ENCODE results near the gene ZNF418.
"Not testable (repeated sequence)": the region's sequence is repeated elsewhere in the genome, so short reads cannot be mapped to it uniquely, and the experiment has no call there.

The ZNF418 gene

DNA sequence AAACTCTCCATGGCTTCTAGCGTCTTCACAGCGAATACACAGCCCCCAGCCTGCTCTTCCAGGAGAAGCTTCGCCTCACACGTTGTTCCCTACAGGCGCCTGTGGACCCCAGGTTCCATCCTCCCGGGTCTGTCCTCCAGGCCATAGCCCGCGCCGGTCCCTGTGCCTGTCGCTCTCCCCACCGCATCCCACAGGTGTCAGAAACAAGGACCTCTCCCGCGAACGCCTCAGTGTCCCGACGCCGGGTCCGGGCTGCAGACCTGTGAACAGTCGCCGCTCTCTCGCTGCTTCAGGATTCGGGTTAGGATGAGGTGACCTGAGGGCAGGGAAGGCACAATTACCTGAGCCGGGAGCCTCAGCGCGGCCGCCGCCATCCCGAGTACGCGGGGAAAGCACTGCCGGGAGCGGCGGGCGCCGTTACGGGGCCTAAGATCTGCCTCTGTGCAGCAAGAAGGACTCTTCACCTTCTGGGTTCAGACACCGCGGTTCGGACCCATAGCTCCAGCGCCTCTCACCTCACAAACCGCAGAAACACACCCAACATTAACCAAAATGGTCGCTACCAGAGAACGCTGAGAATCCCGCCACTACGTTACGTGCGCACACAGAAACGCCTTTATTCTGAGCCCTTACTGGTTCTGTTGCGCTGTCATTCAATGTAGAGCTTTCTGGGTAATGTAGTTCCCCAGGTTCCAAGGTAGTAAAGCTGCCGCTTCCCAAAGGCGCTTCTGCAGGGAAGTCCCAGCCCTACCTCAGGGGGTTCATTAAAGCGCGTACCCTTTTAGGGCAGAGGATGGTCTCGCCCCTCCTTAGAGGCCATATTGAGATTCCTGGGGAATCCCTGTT is at the start of gene ZNF418:
Gene ZNF418, minus strand, starts transcription at position 583 of the 846 bp plus-strand sequence. CDS start 1,580 bp downstream, outside the sequence.
- DNase-seq: no peak

DNA sequence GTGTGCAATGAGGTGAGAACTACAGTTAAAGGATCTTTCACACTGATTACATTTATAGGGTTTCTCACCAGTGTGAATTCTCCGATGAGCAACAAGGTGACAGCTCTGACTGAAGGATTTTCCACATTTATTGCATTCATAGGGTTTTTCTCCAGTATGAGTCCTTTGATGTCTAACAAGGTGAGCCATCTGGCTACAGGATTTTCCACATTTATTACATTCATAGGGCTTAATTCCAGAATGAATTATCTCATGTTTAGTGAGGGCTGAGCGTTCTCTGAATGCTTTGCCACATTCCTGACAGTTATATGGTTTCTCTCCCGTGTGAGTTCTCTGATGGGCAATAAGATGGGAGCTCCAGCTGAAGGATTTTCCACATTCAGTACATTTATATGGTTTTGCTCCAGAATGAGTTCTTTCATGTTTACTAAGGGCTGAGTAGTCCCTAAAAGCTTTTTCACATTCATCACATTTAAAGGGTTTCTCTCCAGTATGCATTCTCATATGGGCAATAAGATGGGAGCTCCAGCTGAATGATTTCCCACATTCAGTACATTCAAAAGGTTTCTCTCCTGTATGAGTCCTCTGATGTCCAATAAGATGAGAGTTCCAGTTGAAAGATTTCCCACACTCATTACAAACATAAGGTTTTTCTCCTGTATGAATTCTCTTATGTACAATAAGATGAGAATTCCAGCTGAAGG is 43.5 kb upstream of the ZNF418 start:
- DNase-seq: no peak

DNA sequence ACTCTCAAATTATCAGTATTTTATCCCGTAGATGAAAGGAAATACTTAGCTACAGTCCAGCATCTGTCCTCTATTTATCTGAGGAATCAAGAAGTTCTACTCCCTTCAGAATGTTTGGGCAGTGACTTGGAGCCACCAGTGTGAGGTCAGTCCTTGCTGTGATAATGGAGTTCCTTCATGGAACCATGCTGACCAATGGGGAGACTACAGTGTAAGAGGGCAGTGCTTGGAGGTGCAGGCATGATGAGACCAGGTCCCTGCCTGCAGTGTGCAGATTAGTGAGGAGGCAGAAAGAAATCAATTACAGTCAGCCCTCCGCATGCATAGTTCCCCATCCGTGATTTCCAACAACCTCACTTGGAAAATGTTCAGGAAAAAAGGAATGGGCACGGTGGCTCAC is 39.2 kb upstream of the ZNF418 start, which contains the start of gene C19orf18:
Gene C19orf18, minus strand, starts transcription at position 101 of the 400 bp plus-strand sequence. CDS start 102 bp downstream, outside the sequence.
- no peak for DNase-seq

DNA sequence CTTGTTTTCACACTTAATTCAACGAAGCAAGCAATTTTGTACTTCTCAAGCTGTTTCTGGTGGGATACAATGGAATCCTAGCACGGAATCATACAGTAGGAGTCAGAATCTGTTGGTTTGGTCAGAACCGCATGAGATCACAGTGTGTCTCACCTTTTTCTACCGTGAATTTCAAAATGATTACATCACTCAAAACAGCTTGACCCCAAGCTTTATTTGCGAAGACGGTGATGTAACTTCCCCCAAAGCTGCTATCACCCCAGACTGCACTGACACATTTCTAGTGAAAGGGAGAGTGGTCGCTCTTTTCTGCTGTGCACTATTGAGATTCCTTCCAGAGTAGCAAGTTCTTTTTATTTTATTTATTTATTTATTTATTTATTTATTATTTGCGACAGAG is 29.6 kb upstream of the ZNF418 start:
- no peak for DNase-seq

DNA sequence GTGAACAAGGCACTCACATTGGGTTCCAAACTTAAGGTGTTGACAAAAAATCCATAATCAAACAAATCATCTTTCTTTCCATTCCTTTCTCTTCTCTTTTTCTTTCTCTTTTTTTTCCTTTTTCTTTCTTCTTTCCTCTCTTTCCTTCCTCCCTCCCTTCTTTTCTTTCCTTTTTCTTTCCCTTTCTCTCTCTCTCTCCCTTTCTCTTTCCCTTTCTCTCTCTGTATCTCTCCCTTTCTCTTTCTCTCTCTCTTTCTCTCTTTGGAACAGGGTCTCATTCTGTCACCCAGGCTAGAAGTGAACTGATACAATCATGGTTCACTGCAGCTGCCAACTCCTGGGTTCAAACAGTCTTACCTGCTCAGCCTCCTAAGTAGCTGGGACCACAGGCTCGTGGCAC is 26.6 kb upstream of the ZNF418 start:
- DNase-seq: no peak

DNA sequence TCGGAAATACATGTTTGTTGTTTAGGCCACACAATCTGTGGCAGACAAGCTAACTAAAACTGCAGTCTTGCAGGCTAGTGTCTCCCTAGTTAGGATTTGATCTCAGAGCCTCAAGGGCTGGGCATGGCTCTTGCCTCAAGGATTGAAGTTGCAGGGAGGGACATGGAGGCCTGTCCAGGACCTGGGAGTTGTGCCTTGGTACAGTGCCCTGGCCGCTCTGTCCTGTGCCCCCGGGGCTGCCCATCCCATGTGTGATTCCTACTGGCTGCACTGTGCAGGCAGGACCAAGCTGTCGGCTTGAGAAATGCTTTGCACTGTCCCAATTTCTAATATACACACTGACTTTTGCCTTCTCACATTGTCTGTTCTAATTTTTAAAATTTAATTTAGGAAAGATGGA is 19.8 kb upstream of the ZNF418 start:
- no peak for DNase-seq

DNA sequence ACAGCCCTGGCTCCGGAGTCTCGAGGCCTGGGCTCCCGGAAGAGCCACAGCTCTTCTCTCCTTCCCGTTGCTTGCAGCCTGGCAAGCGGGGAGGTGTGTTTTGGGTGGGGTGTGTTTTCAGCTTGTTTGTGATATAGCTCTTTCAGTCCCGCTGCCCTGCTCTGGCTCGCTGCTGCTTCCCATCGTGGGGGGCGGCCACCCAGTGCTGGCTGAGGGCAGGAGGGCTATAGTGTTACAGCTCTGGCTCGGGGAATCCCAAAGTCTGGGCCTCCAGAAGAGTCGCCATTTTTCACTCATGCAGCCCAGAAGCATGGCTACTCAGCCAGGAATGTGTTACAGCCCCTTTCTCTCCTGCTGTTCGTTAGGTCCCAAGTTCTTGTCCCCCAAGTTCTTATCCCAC is 14.5 kb upstream of the ZNF418 start:
- DNase-seq: no peak

DNA sequence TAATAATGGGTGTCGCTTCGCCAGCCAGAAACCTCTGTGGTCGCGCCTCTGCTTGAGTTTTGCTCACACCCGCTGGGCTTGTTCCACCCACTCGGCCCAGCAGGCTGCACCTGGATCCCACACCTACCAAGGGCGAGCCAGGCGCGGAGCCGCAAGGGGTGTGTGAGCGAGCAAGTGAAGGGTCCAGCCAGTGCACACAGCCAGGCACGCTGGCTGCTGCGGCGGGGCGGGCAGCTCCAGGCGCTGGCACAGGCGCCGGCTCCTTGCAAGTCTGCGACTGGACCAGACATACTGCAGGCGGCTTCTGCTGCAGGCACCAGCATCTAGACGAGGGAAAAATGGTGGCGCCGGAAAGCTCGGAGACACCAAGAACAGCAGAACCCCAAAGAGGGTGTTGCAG is 14.1 kb upstream of the ZNF418 start:
- no peak for DNase-seq

DNA sequence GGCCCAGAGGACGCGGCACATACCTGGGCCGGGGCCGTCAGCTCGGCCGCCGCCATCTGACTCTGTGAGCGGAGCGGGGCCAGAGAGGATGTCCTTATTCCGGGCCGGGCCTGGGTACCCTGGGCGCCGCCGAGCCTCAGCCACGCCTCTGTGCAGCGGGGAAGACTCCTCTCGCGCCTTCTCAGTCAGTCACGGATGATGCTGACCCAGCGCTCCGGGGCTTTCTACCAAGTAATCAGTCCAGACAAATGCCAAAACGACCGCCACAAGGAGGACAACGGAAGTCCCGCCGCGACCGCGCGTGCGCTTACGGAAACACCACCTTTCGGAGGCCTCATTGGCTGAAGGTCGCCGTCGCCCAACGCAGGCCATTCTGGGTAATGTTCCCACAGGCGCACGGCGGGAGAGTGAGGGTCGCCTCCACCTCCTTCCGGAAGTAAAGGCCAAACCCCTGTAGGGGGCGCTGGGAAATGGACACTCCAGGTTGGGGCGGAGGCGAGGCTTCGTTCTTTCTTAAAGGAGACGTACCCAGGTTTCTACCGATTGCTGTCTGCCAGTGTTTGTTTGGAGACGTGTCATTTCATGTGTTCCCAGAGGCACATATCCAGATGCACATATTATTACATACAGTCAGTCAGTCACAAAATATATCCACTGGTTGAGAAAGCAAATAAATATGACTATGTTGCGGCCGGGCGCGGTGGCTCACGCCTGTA is 12.4 kb upstream of the ZNF418 start, which contains the start of gene ZNF256:
Gene ZNF256, minus strand, starts transcription at position 288 of the 716 bp plus-strand sequence. Its CDS starts 232 bp downstream, at position 56.
- DNase-seq: peak; percentile 78 to 94

DNA sequence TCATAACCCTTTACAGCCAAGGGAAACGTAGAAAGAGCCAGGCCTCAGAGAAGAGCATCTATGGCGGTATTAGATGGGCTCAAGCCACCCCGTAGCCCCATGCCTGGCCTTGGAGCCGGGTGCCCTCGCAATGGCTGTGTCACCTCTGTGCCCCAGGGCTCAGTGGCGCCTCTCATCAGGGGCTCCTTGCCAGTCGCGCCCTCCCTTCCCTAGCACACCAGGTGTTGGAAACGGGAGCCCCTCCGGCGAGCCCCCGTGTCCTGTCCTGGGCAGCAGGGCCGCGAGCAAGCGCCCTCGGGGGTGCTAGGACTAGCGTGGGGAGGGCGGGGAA is 11.9 kb upstream of the ZNF418 start:
- DNase-seq: no peak

DNA sequence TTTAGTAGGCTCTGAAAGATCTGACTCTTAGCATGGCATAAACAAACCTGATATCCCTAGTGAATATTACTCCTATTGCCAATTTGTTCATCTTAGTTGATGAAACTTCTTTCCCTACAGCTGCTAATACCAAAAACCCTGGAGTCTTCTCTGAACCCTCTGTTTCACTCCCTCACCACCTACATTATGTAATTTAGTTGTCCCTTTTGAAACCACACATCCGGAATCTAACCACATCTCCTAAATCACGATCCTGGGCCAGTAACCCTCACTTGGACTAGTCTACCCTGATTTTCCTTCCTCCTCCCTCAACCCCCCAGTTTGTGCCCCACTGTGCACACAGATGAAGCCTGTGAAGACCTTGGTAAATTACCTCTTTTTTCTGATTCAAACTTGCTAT is 11.1 kb upstream of the ZNF418 start:
- DNase-seq: no peak

DNA sequence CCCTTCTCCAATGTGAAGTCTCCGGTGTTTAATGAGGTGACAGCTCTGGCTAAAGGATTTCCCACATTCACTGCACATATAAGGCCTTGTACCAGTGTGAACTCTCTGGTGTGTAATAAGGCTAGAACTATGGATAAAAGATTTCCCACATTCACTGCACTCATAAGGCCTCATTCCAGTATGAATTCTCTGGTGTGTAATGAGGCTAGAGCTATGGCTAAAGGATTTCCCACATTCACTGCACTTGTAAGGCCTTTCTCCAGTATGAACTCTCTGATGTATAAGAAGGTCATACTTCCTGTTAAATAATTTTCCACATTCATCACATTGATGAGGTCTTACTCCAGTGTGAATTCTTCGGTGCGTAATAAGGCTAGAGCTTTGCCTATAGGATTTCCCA is 6.4 kb upstream of the ZNF418 start:
- DNase-seq: no peak

DNA sequence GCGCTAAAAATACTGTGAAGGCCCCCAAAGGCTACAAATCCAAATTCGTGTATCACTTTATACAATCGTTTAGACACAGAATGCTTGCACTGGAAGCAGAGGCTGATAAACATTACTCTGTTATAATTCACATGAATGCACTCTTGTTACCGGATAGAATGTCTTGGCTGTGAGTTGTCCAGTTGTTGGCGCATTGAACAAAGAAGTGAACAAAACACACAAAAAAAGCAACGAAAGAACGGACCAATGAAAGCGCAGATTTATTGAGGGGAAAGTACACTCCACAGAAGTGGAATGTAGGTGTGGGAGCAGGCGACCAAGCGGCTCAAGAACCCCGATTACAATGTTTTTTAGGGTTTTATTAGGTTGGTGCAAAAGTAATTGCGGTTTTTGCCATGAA is 529 bp upstream of the ZNF418 start:
- DNase-seq: no peak

DNA sequence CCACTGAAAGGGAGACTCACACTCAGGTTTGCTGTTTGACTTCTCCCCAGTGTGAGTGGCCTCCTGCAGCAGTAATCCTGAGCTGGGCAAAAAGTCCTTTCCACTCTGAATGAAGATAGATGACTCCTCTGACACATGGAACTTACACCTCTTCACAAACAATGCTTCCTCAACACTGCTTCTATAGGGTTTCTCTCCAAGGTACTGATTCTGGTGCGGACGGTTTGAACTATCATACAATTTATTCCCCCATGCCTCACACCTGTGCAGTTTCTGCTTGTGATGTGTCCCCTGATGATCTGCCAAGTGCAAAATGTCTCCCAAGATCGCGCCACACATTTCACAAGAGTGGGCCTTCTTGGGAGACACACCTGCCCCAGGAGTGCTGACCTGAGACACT is 7.6 kb downstream of the ZNF418 start:
- no peak for DNase-seq

DNA sequence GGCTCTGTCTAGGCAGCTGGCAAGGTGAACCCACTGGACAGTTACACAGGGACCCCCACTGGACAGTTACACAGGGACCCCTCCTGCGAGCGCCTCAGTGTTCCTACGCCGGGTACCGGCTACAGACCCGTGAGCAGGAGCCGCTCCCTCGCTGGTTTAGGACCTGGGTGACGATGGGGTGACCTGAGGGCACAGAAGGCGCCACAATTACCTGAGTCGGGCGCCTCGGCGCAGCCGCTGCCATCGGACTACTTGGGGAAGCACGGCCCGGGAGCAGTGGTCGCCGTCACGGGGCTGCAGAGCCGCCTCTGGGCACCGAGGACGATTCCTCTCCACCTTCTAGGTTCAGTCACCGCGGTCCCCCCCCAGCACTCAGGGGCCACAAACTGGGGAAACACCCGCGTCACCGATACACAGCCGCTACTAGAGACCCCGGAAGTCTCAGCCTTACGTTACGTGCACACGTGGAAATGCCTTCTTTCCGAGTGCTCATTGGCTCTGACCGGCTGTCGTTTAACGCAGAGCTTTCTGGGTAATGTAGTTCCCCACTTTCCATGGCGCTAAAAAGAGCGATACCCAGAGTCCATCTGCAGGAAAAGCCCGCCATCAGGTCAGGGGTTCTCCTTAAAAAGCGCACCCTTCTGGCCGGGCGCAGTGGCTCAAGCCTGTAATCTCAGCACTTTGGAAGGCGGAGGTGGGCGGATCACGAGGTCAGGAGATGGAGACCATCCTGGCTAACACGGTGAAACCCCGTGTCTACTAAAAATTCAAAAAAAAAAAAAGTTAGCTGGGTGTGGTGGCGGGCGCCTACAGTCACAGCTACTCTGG is 18.8 kb downstream of the ZNF418 start, which contains the start of gene ZNF417:
Gene ZNF417, minus strand, starts transcription at position 425 of the 828 bp plus-strand sequence. Its CDS starts 181 bp downstream, at position 244.
- peak; percentile 86 to 90 for DNase-seq

DNA sequence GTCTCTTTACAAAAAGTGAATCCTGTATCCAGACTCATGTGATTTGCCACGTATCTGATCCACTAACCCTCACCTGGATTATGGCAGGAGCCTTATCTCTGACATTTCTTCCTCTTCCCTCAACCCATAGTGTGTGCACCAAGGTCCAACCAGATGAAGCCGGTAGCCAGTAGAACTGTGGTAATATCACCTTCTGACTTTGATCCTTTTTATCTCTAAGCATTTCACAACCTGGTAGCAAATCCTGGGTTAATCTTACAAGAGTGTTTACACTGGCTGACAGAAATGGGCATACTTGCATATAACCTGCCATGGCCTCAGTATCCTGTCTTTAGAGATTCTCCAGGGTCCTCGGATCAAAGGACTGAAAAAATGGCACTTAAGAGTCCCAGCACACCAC is 20.7 kb downstream of the ZNF418 start:
- DNase-seq: no peak

DNA sequence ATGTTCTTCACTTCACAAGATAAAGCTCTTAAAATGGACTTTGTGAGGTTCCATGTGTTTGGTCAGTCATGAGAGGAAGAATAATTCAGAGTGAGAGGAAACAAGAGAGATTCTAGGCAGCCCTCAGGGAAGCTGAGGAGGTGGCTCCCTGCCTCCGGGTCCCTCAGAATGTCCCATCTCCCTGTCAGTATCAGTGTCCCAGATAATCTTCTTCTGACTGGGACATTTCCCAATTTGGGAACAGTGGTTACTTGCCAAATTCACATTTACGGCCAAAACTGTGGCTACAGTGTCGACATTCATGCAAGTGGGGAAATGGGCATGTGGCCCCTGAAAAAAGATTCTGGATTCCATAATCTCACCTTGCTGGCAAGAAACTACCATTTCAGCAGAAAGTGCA is 27.8 kb downstream of the ZNF418 start:
- no peak for DNase-seq

DNA sequence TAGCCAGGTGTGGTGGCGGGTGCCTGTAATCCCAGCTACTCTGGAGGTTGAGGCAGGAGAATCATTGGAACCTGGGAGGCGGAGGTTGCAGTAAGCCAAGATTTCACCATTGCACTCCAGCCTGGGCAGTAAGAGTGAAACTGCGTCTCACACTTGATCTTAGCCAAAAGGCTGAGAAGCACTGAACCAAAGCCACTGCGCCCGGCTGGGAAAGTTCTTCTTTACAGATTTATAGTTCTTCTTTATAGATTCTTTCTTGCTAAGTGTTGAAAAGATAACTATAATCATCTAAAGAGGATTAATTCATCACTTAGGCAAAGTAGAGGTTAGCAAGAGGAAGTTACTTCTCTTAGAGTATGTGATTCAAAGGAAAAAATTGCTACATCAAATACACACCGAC is 29.9 kb downstream of the ZNF418 start:
- DNase-seq: no peak

DNA sequence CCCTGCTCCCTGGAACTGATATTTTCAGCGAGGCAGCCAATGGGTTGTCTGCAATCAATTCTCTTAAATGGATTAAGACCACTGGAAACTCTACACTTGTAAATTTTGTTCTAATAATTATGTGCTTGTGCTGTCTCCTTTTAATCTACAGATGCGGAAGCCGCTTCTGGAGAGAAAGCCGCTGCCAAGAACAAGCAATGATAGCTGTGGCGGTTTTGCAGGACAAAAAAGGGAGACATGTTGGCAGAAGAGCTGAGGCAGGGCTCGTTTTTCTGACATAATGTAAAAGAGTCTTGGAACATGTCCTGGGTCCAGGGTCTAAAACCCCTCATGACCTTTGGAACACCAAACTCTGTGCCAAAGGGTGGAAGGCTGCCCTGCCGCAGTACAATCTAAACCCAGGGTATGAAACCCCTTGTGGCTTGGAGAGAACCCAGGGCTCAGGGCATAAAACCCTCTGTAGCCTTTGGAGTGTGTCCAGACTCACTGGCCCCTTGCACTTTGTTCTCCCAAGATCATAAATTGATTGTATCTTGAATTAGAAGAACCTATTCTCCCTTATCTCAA is 31.5 kb downstream of the ZNF418 start:
- no peak for DNase-seq

DNA sequence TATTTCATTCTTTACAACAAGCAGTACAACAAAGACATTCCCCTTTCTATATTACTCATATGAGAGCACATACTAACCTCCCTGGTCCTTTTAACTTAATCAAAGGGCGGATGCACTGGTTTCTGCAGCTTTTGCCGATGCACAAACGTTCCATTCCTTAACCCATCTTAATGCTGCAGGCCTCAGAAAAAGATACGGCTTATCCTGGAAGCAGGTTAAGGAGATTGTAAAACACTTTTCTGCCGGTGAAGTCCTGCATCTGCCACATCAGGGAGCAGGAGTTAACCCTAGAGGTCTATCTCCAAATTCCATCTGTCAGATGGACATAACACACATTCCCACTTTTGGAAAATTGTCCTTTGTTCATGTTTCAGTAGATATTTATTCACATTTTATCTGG is 34.9 kb downstream of the ZNF418 start:
- DNase-seq: no peak

DNA sequence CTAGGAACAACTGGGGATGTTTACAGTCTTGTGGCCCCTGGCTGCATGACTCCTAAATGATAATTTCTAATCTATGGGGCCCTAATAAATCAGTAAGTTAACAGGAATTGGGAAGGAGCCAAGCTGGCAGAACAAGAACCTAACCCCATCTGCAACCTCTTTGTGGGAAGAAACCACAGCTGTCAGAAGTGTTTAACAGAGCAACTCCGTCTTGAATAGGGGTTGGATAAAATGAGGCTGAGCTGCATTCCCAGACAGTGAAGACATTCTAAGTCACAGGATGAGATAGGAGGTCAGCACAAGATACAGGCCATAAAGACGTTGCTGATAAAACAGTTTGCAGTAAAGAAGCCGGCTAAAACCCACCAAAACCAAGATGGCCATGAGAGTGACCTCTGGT is 44.5 kb downstream of the ZNF418 start:
- DNase-seq: not testable (repeated sequence)

Data from SW 1271 (cell line).